Ammon's horn (tissue), 1 donor: Measurements from ENCODE around the gene SLC6A11.
A peak's percentile ranks its signal among the peaks of the same experiment; 100 is the strongest.

Experiments
- DNase-seq: peaks from one replicate; pipeline ENCODE4 v3.0.0-alpha.2; 2016; ENCODE audit warnings: low spot score

SLC6A11 gene

GRCh38 chr3:10816019-10816862, at the start of gene SLC6A11:
Gene SLC6A11, plus strand, starts transcription at chr3:10816228. Its CDS starts 38 bp downstream, at chr3:10816266.
- DNase-seq, result peak; percentile 25

GRCh38 chr3:10768708-10769394, 47.2 kb upstream of the SLC6A11 start:
- no peak for DNase-seq

- DNase-seq, result no peak
Observed at GRCh38 chr3:10770547-10770946, 45.5 kb upstream of the SLC6A11 start.

GRCh38 chr3:10770981-10771380, 45.0 kb upstream of the SLC6A11 start:
- DNase-seq, result no peak

GRCh38 chr3:10771486-10772270, 44.4 kb upstream of the SLC6A11 start:
- no peak for DNase-seq

GRCh38 chr3:10772271-10773161, 43.5 kb upstream of the SLC6A11 start:
- DNase-seq, result no peak

- DNase-seq, result no peak
Observed at GRCh38 chr3:10774129-10774670, 41.8 kb upstream of the SLC6A11 start.

- no peak for DNase-seq
Observed at GRCh38 chr3:10774825-10775224, 41.2 kb upstream of the SLC6A11 start.

- DNase-seq, result no peak
Observed at GRCh38 chr3:10775259-10775658, 40.8 kb upstream of the SLC6A11 start.

- no peak for DNase-seq
Observed at GRCh38 chr3:10775828-10776227, 40.2 kb upstream of the SLC6A11 start.

GRCh38 chr3:10777627-10778026, 38.4 kb upstream of the SLC6A11 start:
- no peak for DNase-seq

GRCh38 chr3:10778492-10779292, 37.3 kb upstream of the SLC6A11 start:
- no peak for DNase-seq

GRCh38 chr3:10779293-10779805, 36.7 kb upstream of the SLC6A11 start:
- DNase-seq, result no peak

- DNase-seq, result no peak
Observed at GRCh38 chr3:10780243-10780642, 35.8 kb upstream of the SLC6A11 start.

GRCh38 chr3:10780922-10781321, 35.1 kb upstream of the SLC6A11 start:
- no peak for DNase-seq

- no peak for DNase-seq
Observed at GRCh38 chr3:10781981-10782380, 34.0 kb upstream of the SLC6A11 start.

GRCh38 chr3:10783360-10784351, 32.4 kb upstream of the SLC6A11 start:
- DNase-seq, result peak; percentile 53

- DNase-seq, result no peak
Observed at GRCh38 chr3:10786640-10787039, 29.4 kb upstream of the SLC6A11 start.

- no peak for DNase-seq
Observed at GRCh38 chr3:10788451-10788850, 27.6 kb upstream of the SLC6A11 start.
